NT2/D1 (cell line): ENCODE measurements around the gene RTP5.
"Not testable (repeated sequence)": the region's sequence is repeated elsewhere in the genome, so short reads cannot be mapped to it uniquely, and the experiment has no call there.

Experiments
- DNase-seq: peaks from one replicate; pipeline ENCODE4 v3.0.0-alpha.2; 2011; ENCODE audit warnings: low read depth, low spot score
- H3K27me3 ChIP-seq: 2 replicates; pipeline ENCODE4 v1.6.0; 2011; ENCODE audit warnings: mild to moderate bottlenecking; ENCODE audit not compliant: insufficient read length, insufficient read depth
- H3K36me3 ChIP-seq: 2 replicates; pipeline ENCODE4 v1.6.1; 2011; ENCODE audit warnings: mild to moderate bottlenecking, low read length, mixed read lengths; ENCODE audit not compliant: insufficient read depth, insufficient read length
- H3K4me1 ChIP-seq: 2 replicates; pipeline ENCODE4 v1.5.1; 2011; ENCODE audit not compliant: insufficient read depth, insufficient read length
- H3K4me3 ChIP-seq: 2 replicates; pipeline ENCODE4 v1.5.1; 2011; ENCODE audit warnings: low read depth; ENCODE audit not compliant: insufficient read length
- H3K9ac ChIP-seq: 2 replicates; pipeline ENCODE4 v1.6.0; 2011; ENCODE audit warnings: low read depth; ENCODE audit not compliant: insufficient read length
- H3K9me3 ChIP-seq: 2 replicates; pipeline ENCODE4 v1.5.1; 2011; ENCODE audit warnings: mild to moderate bottlenecking, low read length; ENCODE audit not compliant: insufficient read depth
- SUZ12 ChIP-seq: IDR thresholded peaks from 2 replicates; pipeline ENCODE4 v1.6.1; 2011; ENCODE audit not compliant: insufficient read length, insufficient read depth; ENCODE audit errors: extremely low read depth
- YY1 ChIP-seq: IDR thresholded peaks from 2 replicates; pipeline ENCODE4 v1.6.1; 2011; ENCODE audit not compliant: insufficient read length, insufficient read depth
- ZNF274 ChIP-seq: IDR thresholded peaks from 2 replicates; pipeline ENCODE4 v1.6.1; 2011; ENCODE audit warnings: mild to moderate bottlenecking, low read depth, low read length

Gene RTP5

GRCh38 chr2:241906826-241907570 lies 37.5 kb downstream of the RTP5 start:
- DNase-seq: no peak
- H3K4me1 ChIP-seq: peaks cover 3% of the 10 kb centered on the region
- H3K27me3 ChIP-seq: no peaks in the 10 kb centered on the region
- peaks cover 5% of the 10 kb centered on the region for H3K9me3 ChIP-seq
- H3K4me3 ChIP-seq: no peak overlapping the region
- no peak overlapping the region for H3K9ac ChIP-seq
- no peak for TF ChIP-seq ZNF274
- no peak for TF ChIP-seq SUZ12
- TF ChIP-seq YY1: no peak
- peaks cover 3% of the 10 kb centered on the region for H3K36me3 ChIP-seq

- H3K9ac ChIP-seq, DNase-seq, H3K4me1 ChIP-seq, H3K27me3 ChIP-seq, H3K4me3 ChIP-seq, H3K36me3 ChIP-seq: not testable (repeated sequence)
- H3K9me3 ChIP-seq: peaks cover 13% of the 10 kb centered on the region
These were observed 38.3 kb downstream of the RTP5 start for GRCh38 chr2:241907831-241908230.

GRCh38 chr2:241908686-241909420 lies 39.3 kb downstream of the RTP5 start:
- Histone ChIP-seq H3K36me3 (peaks cover 3% of the 10 kb centered on the region), H3K27me3 (no peaks in the 10 kb centered on the region)

GRCh38 chr2:241909769-241910168 lies 40.2 kb downstream of the RTP5 start:
- Histone ChIP-seq H3K9ac (no peak overlapping the region), H3K27me3 (no peaks in the 10 kb centered on the region), H3K36me3 (peaks cover 3% of the 10 kb centered on the region), H3K4me3 (no peak overlapping the region), H3K4me1 (peaks cover 2% of the 10 kb centered on the region), H3K9me3 (peaks cover 21% of the 10 kb centered on the region)
- DNase-seq: no peak
- TF ChIP-seq ZNF274 (no peak), YY1 (no peak), SUZ12 (no peak)

More at GRCh38 chr2:241908686-241909420, 39.3 kb downstream of the RTP5 start:
- no peak for DNase-seq
- TF ChIP-seq SUZ12: no peak
- no peak for TF ChIP-seq ZNF274
- TF ChIP-seq YY1: no peak
- no peak overlapping the region for H3K4me3 ChIP-seq
- peaks cover 3% of the 10 kb centered on the region for H3K4me1 ChIP-seq
- peaks cover 21% of the 10 kb centered on the region for H3K9me3 ChIP-seq
- H3K9ac ChIP-seq: no peak overlapping the region

GRCh38 chr2:241910604-241911520 lies 41.3 kb downstream of the RTP5 start:
- no peak for DNase-seq
- Histone ChIP-seq H3K36me3 (peaks cover 3% of the 10 kb centered on the region), H3K4me1 (no peaks in the 10 kb centered on the region), H3K27me3 (no peaks in the 10 kb centered on the region), H3K9ac (no peak overlapping the region), H3K4me3 (no peak overlapping the region), H3K9me3 (peaks cover 21% of the 10 kb centered on the region)
- no peak for TF ChIP-seq ZNF274
- TF ChIP-seq SUZ12: no peak
- TF ChIP-seq YY1: no peak

GRCh38 chr2:241911551-241911950 lies 42.0 kb downstream of the RTP5 start:
- H3K9ac ChIP-seq: no peak overlapping the region
- no peaks in the 10 kb centered on the region for H3K27me3 ChIP-seq
- H3K9me3 ChIP-seq: peaks cover 21% of the 10 kb centered on the region
- TF ChIP-seq SUZ12 (no peak), YY1 (no peak), ZNF274 (no peak)
- DNase-seq: no peak
- peaks cover 3% of the 10 kb centered on the region for H3K36me3 ChIP-seq
- H3K4me3 ChIP-seq: no peak overlapping the region
- H3K4me1 ChIP-seq: no peaks in the 10 kb centered on the region
